SIG-M5 treated with dmso at 0.1 percent for 504 hours (cell line): ENCODE data around the gene OR11H1.
"Not testable (repeated sequence)": the region's sequence is repeated elsewhere in the genome, so short reads cannot be mapped to it uniquely, and the experiment has no call there.

Experiments used
- DNase-seq: peaks from one replicate; lab custom pipeline; 2025; ENCODE audit not compliant: unreplicated experiment; lab: John Stamatoyannopoulos, UW

Gene OR11H1, protein sequence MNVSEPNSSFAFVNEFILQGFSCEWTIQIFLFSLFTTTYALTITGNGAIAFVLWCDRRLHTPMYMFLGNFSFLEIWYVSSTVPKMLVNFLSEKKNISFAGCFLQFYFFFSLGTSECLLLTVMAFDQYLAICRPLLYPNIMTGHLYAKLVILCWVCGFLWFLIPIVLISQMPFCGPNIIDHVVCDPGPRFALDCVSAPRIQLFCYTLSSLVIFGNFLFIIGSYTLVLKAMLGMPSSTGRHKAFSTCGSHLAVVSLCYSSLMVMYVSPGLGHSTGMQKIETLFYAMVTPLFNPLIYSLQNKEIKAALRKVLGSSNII

GRCh38 chr22:15527892-15528291 is at the start of gene OR11H1:
TSS of gene OR11H1 (plus strand) at chr22:15528192. CDS start at chr22:15528192, 0 bp downstream.
- not testable (repeated sequence) for DNase-seq

DNA sequence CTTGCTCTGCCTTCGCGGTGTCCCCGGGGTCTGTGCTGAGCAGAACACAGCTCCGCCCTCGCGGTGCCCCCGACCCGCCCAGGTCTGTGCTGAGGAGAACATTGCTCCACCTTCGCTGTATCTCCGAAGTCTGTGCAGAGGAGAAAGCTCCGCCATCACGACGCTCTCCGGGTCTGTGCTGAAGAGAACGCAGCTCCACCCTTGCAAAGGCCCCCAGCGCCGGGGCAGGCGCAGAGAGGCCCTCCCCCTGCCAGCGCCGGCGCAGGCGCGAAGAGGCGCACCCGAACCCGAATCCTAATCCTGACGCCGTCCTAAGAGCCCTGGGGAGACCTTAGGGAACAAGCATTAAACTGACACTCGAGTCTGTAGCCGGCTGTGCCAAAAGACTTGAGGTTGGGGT is 18.0 kb upstream of the OR11H1 start:
- DNase-seq = not testable (repeated sequence)

DNA sequence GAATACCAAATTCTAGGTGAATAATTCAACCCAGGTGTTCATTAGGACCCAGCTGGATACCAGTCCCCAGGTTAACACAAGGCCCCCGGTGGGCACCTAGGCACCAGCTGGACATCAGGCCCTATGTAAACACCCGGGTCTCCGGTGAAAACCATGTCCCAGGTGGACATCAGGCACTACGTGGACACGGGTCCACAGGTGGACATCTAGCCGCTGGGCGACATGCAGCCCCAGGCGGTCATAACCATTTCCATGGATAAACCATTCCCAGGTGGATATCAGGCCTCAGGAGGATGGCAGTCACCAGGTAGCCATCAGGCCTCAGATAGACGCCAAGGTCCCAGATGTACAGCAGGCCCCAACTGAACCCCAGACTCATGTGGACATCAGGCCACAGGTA is 12.1 kb upstream of the OR11H1 start:
- not testable (repeated sequence) for DNase-seq

DNA sequence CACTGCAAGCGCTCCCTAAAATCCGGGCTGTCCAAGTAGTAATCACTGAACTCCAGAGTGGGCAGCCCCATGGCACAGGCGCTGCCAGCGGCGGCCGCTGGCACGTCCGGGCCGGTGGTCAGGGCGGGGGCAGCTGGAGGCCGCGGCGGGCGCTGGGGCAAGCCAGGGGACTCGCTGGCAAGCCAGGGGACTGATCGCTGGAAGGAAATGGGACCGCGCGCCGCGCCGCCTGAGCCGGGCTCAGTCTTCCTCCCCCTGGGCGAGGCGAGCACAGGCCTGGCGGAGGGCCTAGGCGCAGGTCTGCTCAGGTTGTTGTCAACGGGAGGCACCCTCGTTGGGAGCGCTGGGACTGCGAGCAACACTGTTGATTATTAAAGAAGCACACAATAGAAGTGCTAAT is 25.8 kb downstream of the OR11H1 start:
- DNase-seq = not testable (repeated sequence)

GRCh38 chr22:15563461-15563860 is 35.5 kb downstream of the OR11H1 start:
- DNase-seq = not testable (repeated sequence)

DNA sequence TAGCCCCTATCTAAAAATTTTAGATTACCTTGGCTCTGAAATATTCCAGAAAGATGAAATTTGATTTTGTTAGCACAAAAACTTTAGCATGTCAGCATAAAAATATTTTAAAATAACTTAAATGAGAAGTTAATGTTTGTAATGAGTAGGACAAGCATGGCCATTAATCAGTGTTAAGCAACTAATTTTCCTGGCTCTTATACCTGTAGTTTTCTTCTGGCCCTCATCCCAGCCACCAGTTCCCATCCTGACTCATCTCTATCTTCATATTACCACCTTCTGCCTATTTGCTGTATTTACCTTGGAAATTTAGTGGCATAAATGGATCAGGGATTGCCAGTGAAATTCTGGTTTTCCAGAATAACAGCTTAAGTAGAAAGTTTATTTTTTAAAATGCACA is 37.1 kb downstream of the OR11H1 start:
- DNase-seq = not testable (repeated sequence)
